Stimulated activated CD4-positive, alpha-beta T cell treated with anti-CD3 and anti-CD28 coated beads, Interleukin-4, amount 100 ng/mL, for 48 hours (primary cell): ENCODE data around the gene ZPBP2.
"Not testable (repeated sequence)": the region's sequence is repeated elsewhere in the genome, so short reads cannot be mapped to it uniquely, and the experiment has no call there.

ENCODE experiments used
- DNase-seq, 2 donors: peaks; one replicate each; pipeline ENCODE4 v3.0.0-alpha.2; 2020; ENCODE audit warnings: low read depth in 2 of 2

The ZPBP2 gene

GRCh38 chr17:39867880-39868553, at the start of gene ZPBP2:
ZPBP2 (plus strand) TSS chr17:39868202; CDS start chr17:39868355, 153 bp downstream.
- DNase-seq, result peak; percentile 45 to 49

GRCh38 chr17:39818358-39819000, 49.5 kb upstream of the ZPBP2 start:
- no peak for DNase-seq

GRCh38 chr17:39820541-39820940, 47.5 kb upstream of the ZPBP2 start:
- DNase-seq, result no peak

- no peak for DNase-seq
These were observed 47.0 kb upstream of the ZPBP2 start for GRCh38 chr17:39820987-39821386.

- DNase-seq, result no peak
These were observed 46.0 kb upstream of the ZPBP2 start for GRCh38 chr17:39822051-39822451.

- DNase-seq, result no peak
These were observed 44.5 kb upstream of the ZPBP2 start for GRCh38 chr17:39823407-39824054.

- no peak for DNase-seq
These were observed 41.7 kb upstream of the ZPBP2 start for GRCh38 chr17:39826334-39826733.

- DNase-seq, result no peak
These were observed 39.6 kb upstream of the ZPBP2 start for GRCh38 chr17:39828443-39828842.

GRCh38 chr17:39831588-39831987, 36.4 kb upstream of the ZPBP2 start:
- no peak for DNase-seq

- DNase-seq, result no peak
These were observed 34.0 kb upstream of the ZPBP2 start for GRCh38 chr17:39834017-39834416.

GRCh38 chr17:39835038-39835786, 32.8 kb upstream of the ZPBP2 start:
- DNase-seq, result no peak

- DNase-seq, result no peak
These were observed 31.9 kb upstream of the ZPBP2 start for GRCh38 chr17:39836117-39836516.

- no peak for DNase-seq
These were observed 29.9 kb upstream of the ZPBP2 start for GRCh38 chr17:39838057-39838456.

- no peak for DNase-seq
These were observed 29.2 kb upstream of the ZPBP2 start for GRCh38 chr17:39838784-39839183.

GRCh38 chr17:39841134-39841683, 26.8 kb upstream of the ZPBP2 start:
- no peak for DNase-seq

- no peak for DNase-seq
These were observed 22.8 kb upstream of the ZPBP2 start for GRCh38 chr17:39845052-39845846.

- DNase-seq, result no peak
These were observed 21.8 kb upstream of the ZPBP2 start for GRCh38 chr17:39846205-39846604.

GRCh38 chr17:39848600-39848999, 19.4 kb upstream of the ZPBP2 start:
- DNase-seq, result no peak

GRCh38 chr17:39850186-39850585, 17.8 kb upstream of the ZPBP2 start:
- not testable (repeated sequence) for DNase-seq

GRCh38 chr17:39852239-39852638, 15.8 kb upstream of the ZPBP2 start:
- no peak for DNase-seq

- no peak for DNase-seq
These were observed 13.1 kb upstream of the ZPBP2 start for GRCh38 chr17:39854909-39855308.
